GM23338 (cell line): ENCODE results near the gene TENT5A. TPM values are rescaled to one million over a fixed set of nuclear protein-coding genes. Genes with fewer than 3 reads are reported as not detected.

Experiments used
- ATAC-seq: fragments of 200-7000 bp; cut with Tn5 transposase; 3 replicates; pipeline ENCODE4 v1.9.1; 2020
- DNase-seq: peaks from one replicate; pipeline ENCODE4 v3.0.0-alpha.2; 2015; ENCODE audit warnings: low spot score
- H2AFZ ChIP-seq: fragments of 200-600 bp; sonication (generic); 2 replicates; pipeline ENCODE4 v1.8.0; 2016; ENCODE audit warnings: antibody characterized with exemption, mild to moderate bottlenecking, moderate library complexity
- H3F3A ChIP-seq: fragments of 200-600 bp; sonication (generic); replicated peaks from 2 replicates; pipeline ENCODE4 v1.8.0; 2017; ENCODE audit warnings: antibody characterized with exemption, mixed run types, low read depth
- H3K27ac ChIP-seq: fragments of 200-600 bp; sonication (generic); 2 replicates; pipeline ENCODE4 v1.6.1; 2016; ENCODE audit warnings: low read depth
- H3K27me3 ChIP-seq: fragments of 200-600 bp; sonication (generic); 2 replicates; pipeline ENCODE4 v1.8.0; 2016; ENCODE audit warnings: mild to moderate bottlenecking, mixed run types, moderate library complexity; ENCODE audit not compliant: insufficient read depth
- H3K36me3 ChIP-seq: fragments of 200-600 bp; sonication (generic); 2 replicates; pipeline ENCODE4 v1.8.0; 2016; ENCODE audit warnings: mild to moderate bottlenecking; ENCODE audit not compliant: insufficient read depth
- H3K4me1 ChIP-seq: fragments of 200-600 bp; sonication (generic); 2 replicates; pipeline ENCODE4 v1.8.0; 2016; ENCODE audit warnings: mild to moderate bottlenecking, moderate library complexity; ENCODE audit not compliant: insufficient read depth
- H3K4me2 ChIP-seq: fragments of 200-600 bp; sonication (generic); 2 replicates; pipeline ENCODE4 v1.7.1; 2017; ENCODE audit warnings: mixed run types
- H3K4me3 ChIP-seq: fragments of 200-600 bp; sonication (generic); 2 replicates; pipeline ENCODE4 v1.6.1; 2016; ENCODE audit warnings: mixed run types
- H3K79me2 ChIP-seq: fragments of 200-600 bp; sonication (generic); replicated peaks from 2 replicates; pipeline ENCODE4 v1.8.0; 2017; ENCODE audit warnings: mild to moderate bottlenecking; ENCODE audit not compliant: insufficient read depth
- H3K9me2 ChIP-seq: fragments of 200-600 bp; sonication (generic); 2 replicates; pipeline ENCODE4 v1.8.0; 2017; ENCODE audit not compliant: insufficient read depth
- H4K20me1 ChIP-seq: fragments of 200-600 bp; sonication (generic); replicated peaks from 2 replicates; pipeline ENCODE4 v1.8.0; 2017; ENCODE audit warnings: mild to moderate bottlenecking; ENCODE audit not compliant: insufficient read depth
- H3K27ac Mint-ChIP-seq: 2 replicates; pipeline ENCODE4 v1.8.0; 2020; ENCODE audit warnings: inconsistent platforms, mild to moderate bottlenecking, moderate library complexity, mixed read lengths
- H3K27me3 Mint-ChIP-seq: 3 replicates; pipeline ENCODE4 v1.8.0; 2022; ENCODE audit warnings: low read depth, mild to moderate bottlenecking, moderate library complexity, mixed read lengths, inconsistent platforms; ENCODE audit not compliant: insufficient read depth, poor library complexity
- H3K36me3 Mint-ChIP-seq: 3 replicates; pipeline ENCODE4 v1.8.0; 2021; ENCODE audit warnings: low read depth, mild to moderate bottlenecking, inconsistent platforms, moderate library complexity, mixed read lengths
- H3K4me1 Mint-ChIP-seq: 3 replicates; pipeline ENCODE4 v1.8.0; 2020; ENCODE audit warnings: mild to moderate bottlenecking, inconsistent platforms, mixed read lengths
- H3K4me3 Mint-ChIP-seq: 3 replicates; pipeline ENCODE4 v1.8.0; 2021; ENCODE audit warnings: moderate library complexity, mild to moderate bottlenecking, inconsistent platforms, mixed read lengths
- H3K9me3 Mint-ChIP-seq: 3 replicates; pipeline ENCODE4 v1.8.0; 2020; ENCODE audit warnings: moderate library complexity, mild to moderate bottlenecking, inconsistent platforms, mixed read lengths
- CREB1 ChIP-seq: fragments of 250-450 bp; sonication (Bioruptor Pico); IDR thresholded peaks from 2 replicates; pipeline ENCODE4 v1.5.0; 2020; ENCODE audit warnings: low read depth, mild to moderate bottlenecking, moderate library complexity
- NANOG ChIP-seq: IDR thresholded peaks from 2 replicates; pipeline ENCODE4 v1.6.1; 2016; ENCODE audit warnings: antibody characterized with exemption, borderline replicate concordance
- STAT1 ChIP-seq: IDR thresholded peaks from one replicate; pipeline ENCODE4 v1.6.1; 2016; ENCODE audit warnings: antibody characterized with exemption; ENCODE audit not compliant: unreplicated experiment
- ZNF114 ChIP-seq: fragments of 250-450 bp; sonication (Bioruptor Pico); IDR thresholded peaks from 2 replicates; pipeline ENCODE4 v1.5.0; 2020; ENCODE audit warnings: mild to moderate bottlenecking, moderate library complexity
- ZNF331 ChIP-seq: fragments of 250-450 bp; sonication (Bioruptor Pico); IDR thresholded peaks from 2 replicates; pipeline ENCODE4 v1.5.0; 2020; ENCODE audit warnings: low read depth, mild to moderate bottlenecking, moderate library complexity
- polyA plus RNA-seq: library from polyadenylated mRNA; unstranded; fragments of >200 nt; fragmentation: Nextera tagmentation; extraction: Ambion mirVana; gene quantifications from 2 replicates; pipeline ENCODE4 v1.2.1, GENCODE V29; 2016
- total RNA-seq: library from RNA; depleted of rRNA; stranded (reverse); fragments of >200 nt; shearing (Covaris generic); gene quantifications from 2 replicates; pipeline ENCODE4 v1.2.3, GENCODE V29; 2014
- TF ChIP-seq, protein P1 (sequence below): fragments of 250-450 bp; sonication (Bioruptor Pico); IDR thresholded peaks from 2 replicates; pipeline ENCODE4 v1.5.0; 2020; ENCODE audit warnings: mild to moderate bottlenecking, moderate library complexity
- TF ChIP-seq, protein P2 (sequence below), 2 experiments: fragments of 200-600 bp in 1 of 2; sonication (generic) in 1 of 2; conservative IDR thresholded peaks; 2 replicates each; pipeline versions ENCODE4 v1.5.1 to v1.6.1; 2016 to 2017; ENCODE audit warnings: antibody characterized with exemption in 2 of 2, low read depth in 2 of 2, mild to moderate bottlenecking in 2 of 2, moderate library complexity in 1 of 2
- TF ChIP-seq, protein P3 (sequence below): IDR thresholded peaks from 2 replicates; pipeline ENCODE4 v1.6.1; 2016; ENCODE audit warnings: antibody characterized with exemption
- TF ChIP-seq, protein P4 (sequence below): IDR thresholded peaks from one replicate; pipeline ENCODE4 v1.6.1; 2018; ENCODE audit warnings: antibody characterized with exemption; ENCODE audit not compliant: unreplicated experiment

TENT5A gene
- total and polyA plus RNA-seq, 2 experiments from 2014 or later, result 3.8 to 4.7 TPM

DNA sequence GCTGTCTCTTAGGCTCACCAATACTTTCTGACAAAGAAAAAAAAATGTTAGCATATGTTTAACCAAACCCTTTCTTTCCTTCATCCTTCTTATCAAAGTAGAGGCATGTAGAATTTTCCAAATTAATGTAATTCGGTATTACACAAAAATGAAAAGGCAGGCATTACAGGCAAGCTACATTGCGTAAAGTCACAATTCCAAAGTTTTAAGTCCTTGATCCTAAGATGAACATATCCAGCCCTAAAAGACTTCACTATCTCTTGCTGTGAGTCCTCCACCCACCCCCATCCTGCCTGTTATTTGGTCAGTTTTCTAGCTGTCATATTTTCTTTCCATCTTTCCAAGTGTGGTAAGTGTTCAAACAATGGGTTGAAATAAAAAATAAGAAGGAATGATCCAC, 12.1 kb upstream of the TENT5A start:
- Mint-ChIP-seq H3K4me1 (peaks cover 5% of the 10 kb centered on the region; the same call in 2 of the 3 replicates), H3K36me3 (no peaks in the 10 kb centered on the region), H3K27me3 (no peaks in the 10 kb centered on the region), H3K4me3 (no peak overlapping the region), H3K9me3 (no peaks in the 10 kb centered on the region; the same call in 2 of the 3 replicates), H3K27ac (no peak overlapping the region)
- H3K79me2 ChIP-seq, result no peaks in the 10 kb centered on the region
- peaks cover 5% of the 10 kb centered on the region; the same call in 1 of the 2 replicates for H3K9me2 ChIP-seq
- peaks cover 11% of the 10 kb centered on the region for H3K4me1 ChIP-seq
- no peaks in the 10 kb centered on the region for H3K27me3 ChIP-seq
- no peak overlapping the region for H3K4me2 ChIP-seq
- H3K36me3 ChIP-seq, result no peaks in the 10 kb centered on the region
- no peak overlapping the region for H3K4me3 ChIP-seq
- no peak overlapping the region for H2AFZ ChIP-seq
- no peaks in the 10 kb centered on the region for H3F3A ChIP-seq
- H4K20me1 ChIP-seq, result no peaks in the 10 kb centered on the region
- ATAC-seq (no peak), DNase-seq (no peak)
- H3K27ac ChIP-seq, result no peak overlapping the region
- TF ChIP-seq, protein P1, sequence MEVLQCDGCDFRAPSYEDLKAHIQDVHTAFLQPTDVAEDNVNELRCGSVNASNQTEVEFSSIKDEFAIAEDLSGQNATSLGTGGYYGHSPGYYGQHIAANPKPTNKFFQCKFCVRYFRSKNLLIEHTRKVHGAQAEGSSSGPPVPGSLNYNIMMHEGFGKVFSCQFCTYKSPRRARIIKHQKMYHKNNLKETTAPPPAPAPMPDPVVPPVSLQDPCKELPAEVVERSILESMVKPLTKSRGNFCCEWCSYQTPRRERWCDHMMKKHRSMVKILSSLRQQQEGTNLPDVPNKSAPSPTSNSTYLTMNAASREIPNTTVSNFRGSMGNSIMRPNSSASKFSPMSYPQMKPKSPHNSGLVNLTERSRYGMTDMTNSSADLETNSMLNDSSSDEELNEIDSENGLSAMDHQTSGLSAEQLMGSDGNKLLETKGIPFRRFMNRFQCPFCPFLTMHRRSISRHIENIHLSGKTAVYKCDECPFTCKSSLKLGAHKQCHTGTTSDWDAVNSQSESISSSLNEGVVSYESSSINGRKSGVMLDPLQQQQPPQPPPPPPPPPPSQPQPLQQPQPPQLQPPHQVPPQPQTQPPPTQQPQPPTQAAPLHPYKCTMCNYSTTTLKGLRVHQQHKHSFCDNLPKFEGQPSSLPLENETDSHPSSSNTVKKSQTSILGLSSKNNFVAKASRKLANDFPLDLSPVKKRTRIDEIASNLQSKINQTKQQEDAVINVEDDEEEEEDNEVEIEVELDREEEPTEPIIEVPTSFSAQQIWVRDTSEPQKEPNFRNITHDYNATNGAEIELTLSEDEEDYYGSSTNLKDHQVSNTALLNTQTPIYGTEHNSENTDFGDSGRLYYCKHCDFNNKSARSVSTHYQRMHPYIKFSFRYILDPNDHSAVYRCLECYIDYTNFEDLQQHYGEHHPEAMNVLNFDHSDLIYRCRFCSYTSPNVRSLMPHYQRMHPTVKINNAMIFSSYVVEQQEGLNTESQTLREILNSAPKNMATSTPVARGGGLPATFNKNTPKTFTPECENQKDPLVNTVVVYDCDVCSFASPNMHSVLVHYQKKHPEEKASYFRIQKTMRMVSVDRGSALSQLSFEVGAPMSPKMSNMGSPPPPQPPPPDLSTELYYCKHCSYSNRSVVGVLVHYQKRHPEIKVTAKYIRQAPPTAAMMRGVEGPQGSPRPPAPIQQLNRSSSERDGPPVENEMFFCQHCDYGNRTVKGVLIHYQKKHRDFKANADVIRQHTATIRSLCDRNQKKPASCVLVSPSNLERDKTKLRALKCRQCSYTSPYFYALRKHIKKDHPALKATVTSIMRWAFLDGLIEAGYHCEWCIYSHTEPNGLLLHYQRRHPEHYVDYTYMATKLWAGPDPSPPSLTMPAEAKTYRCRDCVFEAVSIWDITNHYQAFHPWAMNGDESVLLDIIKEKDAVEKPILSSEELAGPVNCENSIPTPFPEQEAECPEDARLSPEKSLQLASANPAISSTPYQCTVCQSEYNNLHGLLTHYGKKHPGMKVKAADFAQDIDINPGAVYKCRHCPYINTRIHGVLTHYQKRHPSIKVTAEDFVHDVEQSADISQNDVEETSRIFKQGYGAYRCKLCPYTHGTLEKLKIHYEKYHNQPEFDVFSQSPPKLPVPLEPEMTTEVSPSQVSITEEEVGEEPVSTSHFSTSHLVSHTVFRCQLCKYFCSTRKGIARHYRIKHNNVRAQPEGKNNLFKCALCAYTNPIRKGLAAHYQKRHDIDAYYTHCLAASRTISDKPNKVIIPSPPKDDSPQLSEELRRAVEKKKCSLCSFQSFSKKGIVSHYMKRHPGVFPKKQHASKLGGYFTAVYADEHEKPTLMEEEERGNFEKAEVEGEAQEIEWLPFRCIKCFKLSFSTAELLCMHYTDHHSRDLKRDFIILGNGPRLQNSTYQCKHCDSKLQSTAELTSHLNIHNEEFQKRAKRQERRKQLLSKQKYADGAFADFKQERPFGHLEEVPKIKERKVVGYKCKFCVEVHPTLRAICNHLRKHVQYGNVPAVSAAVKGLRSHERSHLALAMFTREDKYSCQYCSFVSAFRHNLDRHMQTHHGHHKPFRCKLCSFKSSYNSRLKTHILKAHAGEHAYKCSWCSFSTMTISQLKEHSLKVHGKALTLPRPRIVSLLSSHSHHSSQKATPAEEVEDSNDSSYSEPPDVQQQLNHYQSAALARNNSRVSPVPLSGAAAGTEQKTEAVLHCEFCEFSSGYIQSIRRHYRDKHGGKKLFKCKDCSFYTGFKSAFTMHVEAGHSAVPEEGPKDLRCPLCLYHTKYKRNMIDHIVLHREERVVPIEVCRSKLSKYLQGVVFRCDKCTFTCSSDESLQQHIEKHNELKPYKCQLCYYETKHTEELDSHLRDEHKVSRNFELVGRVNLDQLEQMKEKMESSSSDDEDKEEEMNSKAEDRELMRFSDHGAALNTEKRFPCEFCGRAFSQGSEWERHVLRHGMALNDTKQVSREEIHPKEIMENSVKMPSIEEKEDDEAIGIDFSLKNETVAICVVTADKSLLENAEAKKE, result no peak

DNA sequence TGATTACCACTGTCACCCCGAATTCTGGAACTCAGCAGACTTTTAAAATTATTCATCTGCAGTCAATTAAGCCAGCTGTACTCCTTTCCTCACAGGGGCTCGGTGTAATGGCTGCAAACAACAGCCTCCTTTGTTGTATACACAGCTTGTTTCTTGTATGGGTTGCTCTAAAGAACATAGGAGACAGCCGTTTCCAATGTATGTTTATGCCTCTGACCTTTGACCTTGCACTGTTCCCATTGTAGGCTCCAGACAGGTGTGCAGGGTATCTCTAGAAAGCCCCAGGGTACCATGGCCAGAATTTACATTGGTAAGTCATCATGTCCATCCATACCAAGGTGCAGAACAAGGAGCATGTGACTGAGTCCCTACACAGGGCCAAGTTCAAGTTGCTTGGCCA, 11.5 kb upstream of the TENT5A start:
- DNase-seq (no peak), ATAC-seq (no peak)
- no peaks in the 10 kb centered on the region for H4K20me1 ChIP-seq
- peaks cover 7% of the 10 kb centered on the region; the same call in 1 of the 2 replicates for H3K4me1 ChIP-seq
- no peak overlapping the region for H3K27ac ChIP-seq
- H3K9me2 ChIP-seq, result peaks cover 5% of the 10 kb centered on the region; the same call in 1 of the 2 replicates
- Mint-ChIP-seq H3K36me3 (no peaks in the 10 kb centered on the region), H3K27ac (no peak overlapping the region), H3K27me3 (no peaks in the 10 kb centered on the region), H3K4me1 (peaks cover 4% of the 10 kb centered on the region; the same call in 2 of the 3 replicates), H3K4me3 (no peak overlapping the region), H3K9me3 (no peaks in the 10 kb centered on the region; the same call in 2 of the 3 replicates)
- TF ChIP-seq ZNF114, result no peak
- TF ChIP-seq STAT1, result no peak
- TF ChIP-seq, protein P2, sequence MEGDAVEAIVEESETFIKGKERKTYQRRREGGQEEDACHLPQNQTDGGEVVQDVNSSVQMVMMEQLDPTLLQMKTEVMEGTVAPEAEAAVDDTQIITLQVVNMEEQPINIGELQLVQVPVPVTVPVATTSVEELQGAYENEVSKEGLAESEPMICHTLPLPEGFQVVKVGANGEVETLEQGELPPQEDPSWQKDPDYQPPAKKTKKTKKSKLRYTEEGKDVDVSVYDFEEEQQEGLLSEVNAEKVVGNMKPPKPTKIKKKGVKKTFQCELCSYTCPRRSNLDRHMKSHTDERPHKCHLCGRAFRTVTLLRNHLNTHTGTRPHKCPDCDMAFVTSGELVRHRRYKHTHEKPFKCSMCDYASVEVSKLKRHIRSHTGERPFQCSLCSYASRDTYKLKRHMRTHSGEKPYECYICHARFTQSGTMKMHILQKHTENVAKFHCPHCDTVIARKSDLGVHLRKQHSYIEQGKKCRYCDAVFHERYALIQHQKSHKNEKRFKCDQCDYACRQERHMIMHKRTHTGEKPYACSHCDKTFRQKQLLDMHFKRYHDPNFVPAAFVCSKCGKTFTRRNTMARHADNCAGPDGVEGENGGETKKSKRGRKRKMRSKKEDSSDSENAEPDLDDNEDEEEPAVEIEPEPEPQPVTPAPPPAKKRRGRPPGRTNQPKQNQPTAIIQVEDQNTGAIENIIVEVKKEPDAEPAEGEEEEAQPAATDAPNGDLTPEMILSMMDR (conservative IDR thresholded peaks at IDR 0.05; ENCODE audit: low read depth in 2 of 2), result no peak
- TF ChIP-seq, protein P3, sequence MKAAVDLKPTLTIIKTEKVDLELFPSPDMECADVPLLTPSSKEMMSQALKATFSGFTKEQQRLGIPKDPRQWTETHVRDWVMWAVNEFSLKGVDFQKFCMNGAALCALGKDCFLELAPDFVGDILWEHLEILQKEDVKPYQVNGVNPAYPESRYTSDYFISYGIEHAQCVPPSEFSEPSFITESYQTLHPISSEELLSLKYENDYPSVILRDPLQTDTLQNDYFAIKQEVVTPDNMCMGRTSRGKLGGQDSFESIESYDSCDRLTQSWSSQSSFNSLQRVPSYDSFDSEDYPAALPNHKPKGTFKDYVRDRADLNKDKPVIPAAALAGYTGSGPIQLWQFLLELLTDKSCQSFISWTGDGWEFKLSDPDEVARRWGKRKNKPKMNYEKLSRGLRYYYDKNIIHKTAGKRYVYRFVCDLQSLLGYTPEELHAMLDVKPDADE, result no peak
- TF ChIP-seq CREB1 (CRISPR knock-in tag), result no peak
- no peak for TF ChIP-seq NANOG
- TF ChIP-seq, protein P4, sequence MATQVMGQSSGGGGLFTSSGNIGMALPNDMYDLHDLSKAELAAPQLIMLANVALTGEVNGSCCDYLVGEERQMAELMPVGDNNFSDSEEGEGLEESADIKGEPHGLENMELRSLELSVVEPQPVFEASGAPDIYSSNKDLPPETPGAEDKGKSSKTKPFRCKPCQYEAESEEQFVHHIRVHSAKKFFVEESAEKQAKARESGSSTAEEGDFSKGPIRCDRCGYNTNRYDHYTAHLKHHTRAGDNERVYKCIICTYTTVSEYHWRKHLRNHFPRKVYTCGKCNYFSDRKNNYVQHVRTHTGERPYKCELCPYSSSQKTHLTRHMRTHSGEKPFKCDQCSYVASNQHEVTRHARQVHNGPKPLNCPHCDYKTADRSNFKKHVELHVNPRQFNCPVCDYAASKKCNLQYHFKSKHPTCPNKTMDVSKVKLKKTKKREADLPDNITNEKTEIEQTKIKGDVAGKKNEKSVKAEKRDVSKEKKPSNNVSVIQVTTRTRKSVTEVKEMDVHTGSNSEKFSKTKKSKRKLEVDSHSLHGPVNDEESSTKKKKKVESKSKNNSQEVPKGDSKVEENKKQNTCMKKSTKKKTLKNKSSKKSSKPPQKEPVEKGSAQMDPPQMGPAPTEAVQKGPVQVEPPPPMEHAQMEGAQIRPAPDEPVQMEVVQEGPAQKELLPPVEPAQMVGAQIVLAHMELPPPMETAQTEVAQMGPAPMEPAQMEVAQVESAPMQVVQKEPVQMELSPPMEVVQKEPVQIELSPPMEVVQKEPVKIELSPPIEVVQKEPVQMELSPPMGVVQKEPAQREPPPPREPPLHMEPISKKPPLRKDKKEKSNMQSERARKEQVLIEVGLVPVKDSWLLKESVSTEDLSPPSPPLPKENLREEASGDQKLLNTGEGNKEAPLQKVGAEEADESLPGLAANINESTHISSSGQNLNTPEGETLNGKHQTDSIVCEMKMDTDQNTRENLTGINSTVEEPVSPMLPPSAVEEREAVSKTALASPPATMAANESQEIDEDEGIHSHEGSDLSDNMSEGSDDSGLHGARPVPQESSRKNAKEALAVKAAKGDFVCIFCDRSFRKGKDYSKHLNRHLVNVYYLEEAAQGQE, result no peak
- no peak for TF ChIP-seq ZNF331 (CRISPR knock-in tag)
- no peak overlapping the region for H3K4me2 ChIP-seq
- no peaks in the 10 kb centered on the region for H3K36me3 ChIP-seq
- H3K4me3 ChIP-seq, result no peak overlapping the region
- H2AFZ ChIP-seq, result no peak overlapping the region
- no peaks in the 10 kb centered on the region for H3K27me3 ChIP-seq
- H3F3A ChIP-seq, result no peaks in the 10 kb centered on the region
- H3K79me2 ChIP-seq, result no peaks in the 10 kb centered on the region
